NCI-H345 (cell line): ENCODE results near the gene GHR.

Source experiments
- DNase-seq: peaks from one replicate; lab custom pipeline; 2025; lab: John Stamatoyannopoulos, UW

Gene GHR

GRCh38 chr5:42604171-42604711 is 181.0 kb downstream of the GHR start:
- DNase-seq, result no peak

- no peak for DNase-seq
These were observed 182.3 kb downstream of the GHR start for GRCh38 chr5:42605490-42605889.

GRCh38 chr5:42606464-42606869 is 183.2 kb downstream of the GHR start:
- DNase-seq, result no peak

DNA sequence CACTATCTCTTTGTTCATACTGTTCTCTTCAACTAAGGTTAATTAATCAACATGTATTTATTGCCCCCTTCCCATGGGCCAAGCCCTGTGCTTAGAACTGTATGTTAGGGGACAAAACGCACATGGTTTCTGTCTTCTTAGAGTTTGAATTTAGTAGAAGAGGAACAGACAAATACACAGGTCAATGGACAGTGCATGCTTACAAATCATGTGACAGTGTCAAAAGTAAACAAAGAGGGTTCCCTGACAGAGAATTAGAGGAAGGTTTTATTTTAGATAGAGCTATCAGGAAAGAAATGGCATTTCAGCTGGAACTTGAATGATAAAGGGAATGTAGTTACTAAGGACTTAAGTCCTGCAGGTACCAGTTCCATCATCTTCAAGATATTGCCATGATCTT is 188.2 kb downstream of the GHR start:
- no peak for DNase-seq

DNA sequence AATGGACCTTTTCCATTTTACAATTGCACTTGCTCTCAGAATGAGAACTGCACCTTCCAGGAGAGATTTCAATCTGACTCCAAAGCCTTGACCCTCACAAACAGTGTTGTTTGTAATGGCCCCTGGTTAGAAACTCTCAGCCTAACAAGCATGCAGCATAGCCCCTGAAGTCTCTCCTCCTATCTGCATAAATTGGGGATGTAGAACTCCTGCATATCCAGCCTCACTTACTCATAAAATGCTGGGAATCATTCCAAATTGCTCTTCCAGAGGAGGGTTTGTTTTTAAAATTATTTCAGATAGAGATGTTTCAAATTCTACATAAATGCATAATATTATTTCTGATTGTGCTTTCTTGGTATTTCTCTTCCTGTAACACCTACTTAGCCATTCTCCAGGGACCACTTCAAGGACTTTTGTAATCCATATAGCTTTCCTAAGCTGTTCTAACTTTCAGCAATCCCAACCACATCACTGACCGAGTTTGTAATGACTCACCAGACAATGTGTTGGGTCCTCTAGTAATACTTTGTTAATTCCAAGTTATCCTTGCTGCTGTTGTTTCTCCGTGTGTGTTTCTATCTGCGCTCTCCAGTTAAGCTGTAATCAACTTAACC is 189.6 kb downstream of the GHR start:
- DNase-seq, result no peak

DNA sequence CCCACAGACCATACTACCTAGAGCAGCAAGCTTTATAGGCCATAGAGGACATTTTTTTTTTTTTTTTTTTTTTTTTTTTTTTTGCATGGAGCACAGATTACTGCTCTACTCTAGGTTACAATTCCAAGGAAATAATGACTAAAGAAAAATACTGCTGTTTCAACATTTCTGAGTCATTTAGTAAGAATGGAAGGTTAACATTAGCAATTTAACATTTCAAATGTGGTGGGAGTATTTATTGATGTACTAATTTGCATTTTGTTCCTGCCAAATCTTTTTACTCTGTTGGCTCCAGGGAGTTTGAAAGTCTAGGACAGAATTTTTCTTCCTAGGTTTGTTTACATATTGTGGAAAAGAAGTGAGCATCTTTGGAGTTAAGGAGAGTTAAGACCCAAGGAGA is 191.3 kb downstream of the GHR start:
- no peak for DNase-seq

GRCh38 chr5:42620579-42621216 is 197.5 kb downstream of the GHR start:
- DNase-seq, result no peak

DNA sequence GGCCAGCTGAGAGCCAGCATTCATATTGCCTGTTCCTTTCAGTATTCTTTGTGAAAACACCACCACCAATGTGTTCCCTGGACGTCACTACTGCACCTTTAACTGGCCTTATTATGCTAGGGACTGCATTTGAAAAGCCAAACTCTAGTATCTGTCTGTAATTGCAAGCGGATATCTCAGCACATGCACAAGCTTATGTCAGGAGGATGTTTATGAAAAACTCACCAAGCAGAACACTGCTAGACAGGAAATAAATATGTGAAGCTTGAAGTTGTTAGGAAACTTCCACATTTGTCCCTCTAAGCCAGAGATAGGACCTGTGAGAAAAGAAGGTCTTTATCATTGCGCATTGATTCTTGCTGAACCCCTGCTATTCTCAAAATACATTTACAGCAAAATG is 198.0 kb downstream of the GHR start:
- DNase-seq, result no peak

GRCh38 chr5:42621662-42622061 is 198.4 kb downstream of the GHR start:
- DNase-seq, result no peak

DNA sequence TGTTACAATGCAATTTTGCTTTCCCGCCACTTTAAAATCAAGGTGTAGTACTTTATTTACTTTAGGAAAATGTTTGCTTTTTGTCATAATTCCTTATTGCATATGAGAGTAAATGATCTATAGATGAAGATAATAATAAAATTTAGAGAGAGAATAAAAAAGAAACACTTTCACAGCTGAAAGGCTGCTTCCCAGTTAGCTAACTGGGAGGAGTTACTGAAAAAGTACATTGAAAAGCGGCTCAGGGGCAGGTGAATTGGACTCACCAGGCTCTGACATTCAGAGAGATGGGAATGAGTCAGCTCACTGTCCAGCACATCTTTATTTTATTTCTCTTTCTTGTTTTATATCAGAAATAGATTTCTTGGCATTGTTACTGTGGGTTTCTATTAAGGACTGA is 201.7 kb downstream of the GHR start:
- no peak for DNase-seq

DNA sequence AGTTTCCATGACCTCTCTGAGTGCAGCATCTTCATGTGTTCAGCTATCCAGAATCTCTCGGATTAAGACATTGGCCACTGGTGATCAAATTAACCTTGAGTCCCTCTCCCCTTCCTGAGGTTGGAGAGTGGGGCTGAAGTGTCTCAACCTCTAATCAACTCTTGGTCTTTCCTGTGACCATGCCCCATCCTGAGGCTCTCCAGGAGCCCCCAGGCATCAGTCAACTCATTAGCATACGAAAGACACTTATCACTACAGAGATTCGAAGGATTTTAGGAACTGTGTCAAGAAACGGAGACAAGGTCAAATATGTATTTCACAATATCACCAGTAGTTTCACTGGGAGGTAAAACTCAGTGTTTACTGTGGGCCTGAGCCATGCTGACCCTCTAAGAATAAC is 203.2 kb downstream of the GHR start:
- DNase-seq, result no peak

- DNase-seq, result no peak
These were observed 205.6 kb downstream of the GHR start for GRCh38 chr5:42628821-42629220.

- DNase-seq, result no peak
These were observed 206.0 kb downstream of the GHR start for GRCh38 chr5:42629284-42629683.

GRCh38 chr5:42631241-42631640 is 208.0 kb downstream of the GHR start:
- DNase-seq, result no peak

- no peak for DNase-seq
These were observed 209.2 kb downstream of the GHR start for GRCh38 chr5:42632354-42632900.

- no peak for DNase-seq
These were observed 211.3 kb downstream of the GHR start for GRCh38 chr5:42634575-42634974.

DNA sequence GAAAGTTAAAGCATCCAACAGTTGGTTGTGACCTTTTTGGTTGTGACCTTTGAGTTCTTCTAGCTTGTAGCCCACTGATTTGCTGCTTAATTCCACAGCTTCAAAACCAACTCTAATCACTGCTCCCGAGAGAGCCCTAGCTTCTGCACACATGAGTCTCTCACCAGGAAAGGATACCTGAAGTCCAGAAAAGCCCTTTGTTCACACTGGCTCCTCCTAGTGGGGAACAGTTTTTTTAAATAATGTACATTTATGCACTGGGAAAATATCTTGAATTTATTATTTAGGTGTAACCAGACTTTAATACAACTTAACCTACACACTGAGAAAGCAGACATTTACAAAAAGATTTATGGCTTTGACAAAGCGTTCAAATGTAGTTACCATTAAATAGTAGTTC is 213.2 kb downstream of the GHR start:
- no peak for DNase-seq

GRCh38 chr5:42636946-42637345 is 213.7 kb downstream of the GHR start:
- DNase-seq, result no peak

- no peak for DNase-seq
These were observed 215.7 kb downstream of the GHR start for GRCh38 chr5:42638972-42639371.

GRCh38 chr5:42640835-42641234 is 217.6 kb downstream of the GHR start:
- DNase-seq, result no peak

GRCh38 chr5:42641336-42642005 is 218.2 kb downstream of the GHR start:
- no peak for DNase-seq

DNA sequence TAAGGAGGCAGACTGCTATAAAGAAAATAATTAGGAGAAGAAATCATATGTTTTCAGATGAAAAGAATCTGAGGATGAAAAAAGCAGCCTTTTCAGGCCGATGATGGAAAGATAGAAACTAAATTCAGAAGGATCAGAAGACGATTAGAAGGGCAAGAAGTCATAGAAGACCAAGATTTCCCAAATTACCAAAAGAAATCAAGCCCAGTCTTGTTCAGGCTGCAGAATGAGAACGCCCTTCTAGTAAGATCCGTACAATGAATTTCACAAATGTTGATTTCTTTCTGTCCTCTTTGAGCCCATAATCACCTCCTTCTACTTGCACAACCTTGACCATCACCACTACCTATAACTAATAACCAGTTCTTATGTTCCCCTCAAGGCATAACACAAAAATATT is 218.8 kb downstream of the GHR start:
- no peak for DNase-seq

DNA sequence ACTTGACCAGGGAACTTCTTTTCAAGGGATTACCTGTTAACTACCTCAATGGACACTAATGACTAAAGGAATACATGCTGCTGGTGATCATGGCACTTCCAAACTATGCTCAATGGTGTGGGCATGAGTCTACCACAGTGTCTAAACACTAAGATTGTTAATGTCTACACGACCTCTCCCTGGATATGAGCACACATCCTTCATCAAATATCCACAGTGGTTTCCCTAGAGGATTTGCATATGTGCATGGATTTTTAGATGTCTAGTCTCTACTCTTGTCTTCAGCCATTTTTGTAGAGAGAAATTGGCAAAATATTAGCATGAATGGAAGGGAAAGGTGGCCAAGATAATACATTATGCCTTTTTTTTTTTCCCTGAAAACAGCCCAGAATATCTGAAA is 220.1 kb downstream of the GHR start:
- no peak for DNase-seq
